Mucosa of rectum (tissue), 2 donors: Measurements from ENCODE around the gene SV2B.

Source experiments
- H3K27ac ChIP-seq, 2 donors: one replicate each; pipeline ENCODE4 v1.7.0; 2013; ENCODE audit warnings: inconsistent platforms in 2 of 2, low read depth in 2 of 2, low read length in 2 of 2
- H3K27me3 ChIP-seq, 2 donors: one replicate each; pipeline ENCODE4 v1.7.0; 2013; ENCODE audit warnings: low read length in 2 of 2; ENCODE audit not compliant: control insufficient read depth in 2 of 2, insufficient read depth in 2 of 2
- H3K36me3 ChIP-seq, 2 donors: one replicate each; pipeline ENCODE4 v1.7.0; 2013; ENCODE audit warnings: low read length in 2 of 2; ENCODE audit not compliant: control insufficient read depth in 2 of 2, insufficient read depth in 2 of 2
- H3K4me1 ChIP-seq, 2 donors: one replicate each; pipeline ENCODE4 v1.7.0; 2013; ENCODE audit warnings: low read length in 2 of 2, mild to moderate bottlenecking in 1 of 2; ENCODE audit not compliant: control insufficient read depth in 2 of 2, insufficient read depth in 2 of 2
- H3K4me3 ChIP-seq, 2 donors: one replicate each; pipeline ENCODE4 v1.7.0; 2013; ENCODE audit warnings: low read length in 2 of 2
- H3K9ac ChIP-seq, 2 donors: one replicate each; pipeline ENCODE4 v1.7.0; 2013; ENCODE audit warnings: low read length in 2 of 2, low read depth in 1 of 2, mild to moderate bottlenecking in 1 of 2
- H3K9me3 ChIP-seq, 2 donors: one replicate each; pipeline ENCODE4 v1.7.0; 2013; ENCODE audit warnings: low read length in 2 of 2; ENCODE audit not compliant: control insufficient read depth in 2 of 2
- donor health status: healthy.
- donor health status: Normal muscosa, but diverticular disease.

The SV2B gene

DNA sequence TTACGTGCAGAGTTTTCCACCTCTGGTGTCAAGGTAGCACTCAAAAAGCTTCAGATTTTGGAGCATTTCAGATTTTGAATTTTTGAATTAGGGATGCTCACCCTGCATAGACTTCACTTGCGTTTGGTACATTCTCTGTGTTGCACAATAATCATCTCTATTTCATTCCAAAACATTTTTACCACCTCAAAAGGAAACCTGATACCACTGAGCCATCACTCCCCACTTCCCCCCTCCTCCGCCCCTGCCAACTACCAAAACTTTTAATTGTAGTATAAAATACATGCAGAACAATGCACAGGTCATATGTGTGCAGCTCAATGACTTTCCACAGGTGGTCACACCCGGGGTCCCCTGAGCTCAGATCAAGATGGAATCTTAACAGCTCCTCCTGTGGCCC is 208.8 kb downstream of the SV2B start:
- peaks cover 0 to 2% of the 10 kb centered on the region in 2 donors for H3K4me1 ChIP-seq
- H3K4me3 ChIP-seq = no peak overlapping the region
- H3K27ac ChIP-seq = no peak overlapping the region
- peaks cover 0 to 3% of the 10 kb centered on the region in 2 donors for H3K27me3 ChIP-seq
- no peak overlapping the region for H3K9ac ChIP-seq
- no peaks in the 10 kb centered on the region for H3K36me3 ChIP-seq
- no peaks in the 10 kb centered on the region for H3K9me3 ChIP-seq

DNA sequence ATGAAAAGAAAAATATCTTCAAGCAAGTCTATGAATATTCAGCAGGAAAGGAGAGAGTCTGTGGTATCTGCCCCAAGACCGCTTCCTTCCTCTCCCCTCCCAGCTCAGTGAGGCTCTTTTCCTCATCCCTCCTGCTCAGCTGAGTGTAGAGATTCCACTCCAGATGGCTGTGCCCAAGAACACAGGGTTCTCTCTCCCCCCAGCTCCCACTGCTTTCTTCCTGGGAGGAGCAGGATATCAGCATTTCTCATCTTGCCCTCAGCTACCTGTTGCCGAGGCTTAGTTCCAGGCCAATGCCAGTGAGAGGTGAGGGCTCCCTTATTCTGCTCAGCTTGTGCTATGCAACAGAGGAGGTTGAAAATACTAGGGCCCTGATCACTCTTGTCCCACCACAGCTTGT is 211.9 kb downstream of the SV2B start:
- H3K27me3 ChIP-seq = peaks cover 0 to 3% of the 10 kb centered on the region in 2 donors
- no peak overlapping the region for H3K27ac ChIP-seq
- no peaks in the 10 kb centered on the region for H3K9me3 ChIP-seq
- peaks cover 0 to 2% of the 10 kb centered on the region in 2 donors for H3K4me1 ChIP-seq
- H3K36me3 ChIP-seq = no peaks in the 10 kb centered on the region
- no peak overlapping the region for H3K9ac ChIP-seq
- H3K4me3 ChIP-seq = no peak overlapping the region

DNA sequence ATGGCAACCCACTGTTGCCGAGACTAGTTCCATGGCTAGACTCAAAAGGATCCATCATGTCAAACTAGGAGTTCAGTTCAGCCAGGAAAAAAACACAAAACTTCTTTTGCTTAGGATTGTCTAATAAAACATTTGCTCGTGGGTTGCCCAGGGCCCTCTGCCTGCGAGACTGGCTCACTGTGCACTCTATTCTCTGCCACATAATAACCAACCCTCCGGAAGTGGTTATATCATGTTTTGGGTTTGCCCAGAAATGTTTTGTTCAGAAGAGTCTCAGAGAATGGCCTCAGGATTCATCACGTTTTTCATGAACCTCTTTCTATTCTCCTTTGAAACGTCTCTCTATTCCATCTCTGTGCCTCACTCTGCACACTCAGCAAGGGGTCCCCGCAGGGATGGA is 216.1 kb downstream of the SV2B start:
- Histone ChIP-seq H3K4me3 (no peak overlapping the region), H3K27ac (no peak overlapping the region), H3K36me3 (no peaks in the 10 kb centered on the region), H3K9me3 (no peaks in the 10 kb centered on the region), H3K27me3 (no peaks in the 10 kb centered on the region), H3K9ac (no peak overlapping the region), H3K4me1 (peaks cover 0 to 2% of the 10 kb centered on the region in 2 donors)

DNA sequence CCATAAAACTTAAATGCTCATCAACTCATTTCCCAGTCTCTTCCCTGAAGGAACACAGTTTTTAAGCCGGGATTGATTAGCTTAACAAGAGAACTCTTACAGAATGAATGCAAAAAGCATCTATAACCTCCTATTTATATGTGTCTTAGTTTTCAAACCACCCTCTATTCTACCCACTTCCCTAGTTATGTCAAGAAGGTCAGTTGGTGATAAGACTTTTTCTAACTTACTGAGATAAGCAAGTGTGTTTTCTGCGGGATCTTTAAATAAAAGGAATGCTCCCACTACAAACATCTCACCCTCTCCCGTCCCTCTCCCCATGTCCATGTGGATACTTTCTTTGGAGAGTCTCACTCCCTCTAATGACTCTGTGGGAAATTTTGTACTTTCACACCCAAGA is 218.5 kb downstream of the SV2B start:
- Histone ChIP-seq H3K36me3 (no peaks in the 10 kb centered on the region), H3K4me3 (no peak overlapping the region)

DNA sequence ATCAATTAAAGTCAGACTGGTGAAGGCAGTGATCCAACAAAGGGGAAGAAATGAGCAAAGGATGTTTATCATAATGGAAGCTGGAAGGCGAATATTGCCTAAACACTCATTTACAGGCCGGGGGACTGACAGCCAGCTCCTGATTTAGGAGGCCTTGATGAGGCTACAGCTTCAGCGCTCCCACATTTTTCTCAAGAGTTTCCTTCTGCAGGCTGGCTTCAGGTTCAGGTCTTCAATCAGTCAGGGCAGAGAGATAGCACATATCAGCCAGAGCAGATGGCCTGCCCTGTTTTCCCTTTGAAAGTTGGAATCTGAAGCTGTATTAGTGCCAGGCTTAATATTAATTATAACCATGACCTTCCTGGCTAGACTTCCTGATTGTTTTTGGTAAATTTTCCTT is 218.9 kb downstream of the SV2B start:
- Histone ChIP-seq H3K27ac (no peak overlapping the region), H3K27me3 (no peaks in the 10 kb centered on the region), H3K4me1 (no peaks in the 10 kb centered on the region), H3K36me3 (no peaks in the 10 kb centered on the region), H3K9ac (no peak overlapping the region), H3K4me3 (no peak overlapping the region), H3K9me3 (no peaks in the 10 kb centered on the region)

More for the DNA sequence above, 218.5 kb downstream of the SV2B start:
- H3K4me1 ChIP-seq = no peaks in the 10 kb centered on the region
- no peaks in the 10 kb centered on the region for H3K27me3 ChIP-seq
- no peak overlapping the region for H3K27ac ChIP-seq
- H3K9ac ChIP-seq = no peak overlapping the region
- H3K9me3 ChIP-seq = no peaks in the 10 kb centered on the region

DNA sequence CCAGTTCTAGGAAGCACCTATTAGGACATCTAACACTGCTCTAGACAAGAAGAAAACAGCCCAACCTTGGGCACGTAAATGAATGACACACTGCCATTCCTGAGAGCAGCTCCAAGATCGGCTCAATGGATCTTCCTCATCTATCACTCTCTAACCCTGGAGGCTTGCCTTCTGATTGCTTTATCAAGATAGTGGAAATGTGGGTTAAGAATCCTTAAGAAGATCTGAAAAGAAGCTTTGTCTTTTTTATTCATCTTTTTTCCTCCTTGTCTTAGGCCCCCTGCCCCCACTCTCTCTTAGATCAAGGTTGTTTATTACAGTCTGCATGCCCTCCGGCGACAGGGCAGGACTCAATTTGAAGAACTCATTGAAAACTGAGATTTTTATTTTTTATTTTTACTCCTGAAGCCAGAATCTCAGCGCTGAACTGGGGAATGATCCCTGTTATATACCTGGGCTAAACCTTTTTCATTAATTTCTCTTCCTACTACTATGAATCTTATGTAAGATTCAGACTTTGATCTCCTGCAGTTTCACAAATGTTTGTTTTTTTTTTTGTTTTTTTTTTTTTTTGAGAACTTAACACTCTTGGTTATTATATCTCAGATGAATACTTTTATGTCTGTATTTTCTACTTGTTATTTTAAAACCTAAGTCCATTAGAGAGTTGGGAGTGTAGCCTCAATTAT is 219.5 kb downstream of the SV2B start:
- Histone ChIP-seq H3K36me3 (no peaks in the 10 kb centered on the region), H3K4me1 (no peaks in the 10 kb centered on the region), H3K9me3 (no peaks in the 10 kb centered on the region), H3K27ac (no peak overlapping the region), H3K9ac (no peak overlapping the region), H3K4me3 (no peak overlapping the region), H3K27me3 (no peaks in the 10 kb centered on the region)

DNA sequence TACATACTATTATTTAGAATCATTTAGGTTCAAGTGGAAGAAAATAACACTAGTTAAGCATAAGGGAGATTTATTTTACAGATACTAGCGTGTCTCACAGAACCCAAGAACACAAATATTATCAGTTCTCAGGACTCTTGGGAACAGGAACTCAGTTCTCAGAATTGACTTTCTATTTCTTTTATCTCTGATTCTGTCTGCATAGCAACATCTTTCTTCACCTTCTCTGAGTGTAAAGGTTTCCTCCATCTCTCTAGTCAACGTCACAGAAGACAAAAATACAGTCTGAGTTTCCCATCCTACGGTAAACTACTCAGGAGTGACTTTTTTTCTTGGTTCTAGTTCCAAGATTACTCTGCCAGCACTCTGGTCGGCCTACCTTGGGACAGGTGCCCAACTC is 220.0 kb downstream of the SV2B start:
- no peak overlapping the region for H3K4me3 ChIP-seq
- H3K36me3 ChIP-seq = no peaks in the 10 kb centered on the region
- H3K27ac ChIP-seq = no peak overlapping the region
- H3K9me3 ChIP-seq = no peaks in the 10 kb centered on the region
- H3K27me3 ChIP-seq = no peaks in the 10 kb centered on the region
- H3K9ac ChIP-seq = no peak overlapping the region
- H3K4me1 ChIP-seq = no peaks in the 10 kb centered on the region

DNA sequence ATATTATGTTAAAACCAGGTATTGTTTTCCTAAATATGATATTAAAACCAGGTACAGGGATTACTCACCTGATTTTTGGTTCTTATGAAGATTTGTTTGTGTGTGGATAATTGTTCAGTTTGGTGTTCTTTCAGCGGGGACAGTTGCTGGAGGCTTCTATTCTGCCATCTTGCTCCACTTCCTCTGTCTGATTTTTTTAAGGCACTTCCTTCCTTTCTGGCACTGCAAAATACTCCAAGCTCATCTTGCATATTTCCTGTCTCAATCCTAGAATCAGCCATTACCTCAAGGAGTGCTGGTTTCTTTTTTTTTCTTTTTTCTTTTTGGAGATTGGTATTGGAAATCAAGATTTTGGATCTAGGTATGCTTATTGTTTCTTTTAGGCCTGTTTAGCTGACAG is 229.9 kb downstream of the SV2B start:
- H3K27ac ChIP-seq = no peak overlapping the region
- H3K36me3 ChIP-seq = no peaks in the 10 kb centered on the region
- no peaks in the 10 kb centered on the region for H3K4me1 ChIP-seq
- no peaks in the 10 kb centered on the region for H3K27me3 ChIP-seq
- no peaks in the 10 kb centered on the region for H3K9me3 ChIP-seq
- H3K4me3 ChIP-seq = no peak overlapping the region
- no peak overlapping the region for H3K9ac ChIP-seq

DNA sequence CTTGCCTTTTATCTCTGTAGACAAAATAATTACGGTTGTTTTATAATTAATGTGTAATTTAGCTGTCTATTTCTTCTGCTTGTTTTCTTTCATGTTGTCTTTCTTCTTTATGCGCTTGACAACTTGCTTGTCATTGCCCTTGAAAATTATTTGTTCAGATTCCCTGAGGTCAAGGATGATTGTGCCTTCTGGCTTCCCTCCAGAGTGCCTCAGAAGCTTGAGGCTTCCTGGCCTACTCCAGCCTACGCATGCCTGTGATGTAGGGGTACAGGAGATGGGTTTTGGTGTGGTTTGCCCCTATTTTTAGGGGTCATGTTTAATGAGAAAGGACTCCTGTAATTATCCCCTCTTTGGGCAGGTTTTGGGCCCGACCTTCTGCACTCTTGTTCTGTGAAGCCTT is 231.5 kb downstream of the SV2B start:
- no peaks in the 10 kb centered on the region for H3K9me3 ChIP-seq
- no peak overlapping the region for H3K4me3 ChIP-seq
- no peak overlapping the region for H3K27ac ChIP-seq
- H3K36me3 ChIP-seq = no peaks in the 10 kb centered on the region
- H3K9ac ChIP-seq = no peak overlapping the region
- H3K27me3 ChIP-seq = no peaks in the 10 kb centered on the region
- H3K4me1 ChIP-seq = no peaks in the 10 kb centered on the region

DNA sequence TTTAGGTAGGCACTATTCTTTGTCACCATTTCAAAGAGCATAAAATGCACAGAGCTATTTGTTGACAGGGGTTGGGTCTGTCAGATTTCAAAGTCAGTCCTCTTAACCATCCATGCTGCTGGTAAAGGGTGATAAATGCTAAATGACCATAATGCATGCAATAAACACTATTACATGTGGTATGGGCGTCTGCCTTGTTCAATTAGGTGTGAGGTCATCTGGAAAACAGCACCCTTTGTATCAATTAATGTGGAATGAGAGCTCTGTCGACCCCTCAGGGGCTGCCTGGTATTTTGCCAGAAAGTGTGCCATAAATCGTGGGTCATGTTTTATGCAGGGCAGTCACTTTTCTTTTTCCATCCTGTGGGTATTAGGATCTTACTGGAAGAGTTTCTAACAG is 235.6 kb downstream of the SV2B start:
- no peak overlapping the region for H3K27ac ChIP-seq
- H3K9ac ChIP-seq = no peak overlapping the region
- H3K9me3 ChIP-seq = no peaks in the 10 kb centered on the region
- no peaks in the 10 kb centered on the region for H3K36me3 ChIP-seq
- H3K4me3 ChIP-seq = no peak overlapping the region
- no peaks in the 10 kb centered on the region for H3K4me1 ChIP-seq
- no peaks in the 10 kb centered on the region for H3K27me3 ChIP-seq

DNA sequence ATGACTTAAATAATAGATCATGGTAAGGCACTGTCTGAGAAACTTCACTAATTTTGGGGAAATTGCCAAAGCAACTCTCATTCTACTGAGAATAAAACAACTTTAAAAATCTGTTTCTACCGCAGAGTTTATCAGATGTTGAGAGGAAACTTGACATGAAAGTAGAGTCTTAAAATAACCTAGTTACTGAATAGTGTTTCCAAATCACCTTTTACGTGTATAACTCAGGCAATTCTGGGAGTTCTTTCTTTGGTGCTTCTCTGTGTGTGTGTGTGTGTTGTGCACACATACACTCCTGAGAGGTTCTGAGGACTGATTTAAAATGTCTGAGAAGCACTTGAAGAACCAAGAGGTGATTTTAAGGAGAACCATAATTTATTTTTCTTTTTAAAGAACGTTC is 236.6 kb downstream of the SV2B start:
- Histone ChIP-seq H3K4me3 (no peak overlapping the region), H3K36me3 (no peaks in the 10 kb centered on the region), H3K9me3 (no peaks in the 10 kb centered on the region), H3K9ac (no peak overlapping the region), H3K4me1 (no peaks in the 10 kb centered on the region), H3K27me3 (no peaks in the 10 kb centered on the region), H3K27ac (no peak overlapping the region)
